ENCODE data around the gene TTC13.

Gene TTC13

GRCh38 chr1:230907472-230908205, 71.0 kb downstream of the TTC13 start:
- ChIA-PET CTCF (interaction anchor here (0.6 to 1.0 kb wide), 2 partner anchors 10 to 138 kb away, joined by 3 read pairs; no protein-coding TSS in a partner anchor), POLR2A (ENCODE audit: low non-redundant PET) (no interaction called here)
- no peak for DNase-seq (ENCODE audit: low spot score)
- no peak for TF ChIP-seq CTCF (conservative IDR thresholded peaks at IDR 0.05; ENCODE audit: low read depth)
- H3K27ac ChIP-seq, result no peak overlapping the region

GRCh38 chr1:230906226-230906625, 72.4 kb downstream of the TTC13 start:
- POLR2A ChIA-PET (ENCODE audit: low non-redundant PET), result no interaction called here

GRCh38 chr1:230905733-230906132, 72.9 kb downstream of the TTC13 start:
- H3K27ac ChIP-seq, result no peak overlapping the region
- POLR2A ChIA-PET (ENCODE audit: low non-redundant PET), result no interaction called here

More at GRCh38 chr1:230906226-230906625, 72.4 kb downstream of the TTC13 start:
- no peak for TF ChIP-seq CTCF (conservative IDR thresholded peaks at IDR 0.05; ENCODE audit: low read depth)
- CTCF ChIA-PET, result interaction anchor here (0.7 to 1.0 kb wide), 3 partner anchors 8 to 16 kb away, joined by 3 read pairs; no protein-coding TSS in a partner anchor
- no peak for DNase-seq (ENCODE audit: low spot score)
- no peak overlapping the region for H3K27ac ChIP-seq

GRCh38 chr1:230902349-230902923, 76.2 kb downstream of the TTC13 start:
- no peak for DNase-seq (ENCODE audit: low spot score)
- POLR2A ChIA-PET (ENCODE audit: low non-redundant PET), result no interaction called here
- CTCF ChIA-PET, result interaction anchor here (0.5 kb wide), 1 partner anchor 22 kb away, joined by 3 read pairs; no protein-coding TSS in a partner anchor
- TF ChIP-seq CTCF (conservative IDR thresholded peaks at IDR 0.05; ENCODE audit: low read depth), result no peak
- H3K27ac ChIP-seq, result no peak overlapping the region

More at GRCh38 chr1:230905733-230906132, 72.9 kb downstream of the TTC13 start:
- DNase-seq (ENCODE audit: low spot score), result no peak
- CTCF ChIA-PET, result interaction anchor here (0.8 kb wide), 1 partner anchor 8 kb away, joined by 3 read pairs; no protein-coding TSS in a partner anchor
- no peak for TF ChIP-seq CTCF (conservative IDR thresholded peaks at IDR 0.05; ENCODE audit: low read depth)

GRCh38 chr1:230901671-230902070, 77.0 kb downstream of the TTC13 start:
- no peak for TF ChIP-seq CTCF (conservative IDR thresholded peaks at IDR 0.05; ENCODE audit: low read depth)
- POLR2A ChIA-PET (ENCODE audit: low non-redundant PET), result no interaction called here
- no peak for DNase-seq (ENCODE audit: low spot score)
- H3K27ac ChIP-seq, result no peak overlapping the region
- CTCF ChIA-PET, result no interaction called here

- CTCF ChIA-PET, result interaction anchor here (0.6 kb wide), 1 partner anchor 13 kb away, joined by 3 read pairs; no protein-coding TSS in a partner anchor
These were observed 77.7 kb downstream of the TTC13 start for GRCh38 chr1:230900984-230901383.

More at GRCh38 chr1:230900984-230901383, 77.7 kb downstream of the TTC13 start:
- TF ChIP-seq CTCF (conservative IDR thresholded peaks at IDR 0.05; ENCODE audit: low read depth), result no peak
- POLR2A ChIA-PET (ENCODE audit: low non-redundant PET), result no interaction called here
- no peak overlapping the region for H3K27ac ChIP-seq
- DNase-seq (ENCODE audit: low spot score), result no peak
